Hepatocyte (in vitro differentiated cells): ENCODE measurements around the gene LEKR1. TPM values are rescaled to one million over a fixed set of nuclear protein-coding genes. Genes with fewer than 3 reads are reported as not detected.

Source experiments
- DNase-seq: peaks from one replicate; pipeline ENCODE4 v3.0.0-alpha.2; 2016; ENCODE audit warnings: low spot score
- H2AFZ ChIP-seq: fragments of 200-600 bp; sonication (generic); 2 replicates; pipeline ENCODE4 v1.6.0; 2016; ENCODE audit warnings: antibody characterized with exemption, mild to moderate bottlenecking
- H3K27ac ChIP-seq: fragments of 200-600 bp; sonication (generic); 2 replicates; pipeline ENCODE4 v1.5.1; 2016; ENCODE audit warnings: mild to moderate bottlenecking
- H3K27me3 ChIP-seq: fragments of 200-600 bp; sonication (generic); 2 replicates; pipeline ENCODE4 v1.6.1; 2016
- H3K36me3 ChIP-seq: fragments of 200-600 bp; sonication (generic); replicated peaks from 2 replicates; pipeline ENCODE4 v1.5.1; 2016; ENCODE audit warnings: low read depth; ENCODE audit not compliant: insufficient read depth
- H3K4me1 ChIP-seq: fragments of 200-600 bp; sonication (generic); 2 replicates; pipeline ENCODE4 v1.5.1; 2016; ENCODE audit warnings: mild to moderate bottlenecking, moderate library complexity; ENCODE audit not compliant: insufficient read depth
- H3K4me2 ChIP-seq: fragments of 200-600 bp; sonication (generic); 2 replicates; pipeline ENCODE4 v1.6.0; 2016
- H3K4me3 ChIP-seq: fragments of 200-600 bp; sonication (generic); 2 replicates; pipeline ENCODE4 v1.5.1; 2016; ENCODE audit warnings: mild to moderate bottlenecking
- H3K79me2 ChIP-seq: fragments of 200-600 bp; sonication (generic); 2 replicates; pipeline ENCODE4 v1.6.0; 2017; ENCODE audit warnings: mild to moderate bottlenecking
- H3K9me2 ChIP-seq: fragments of 200-600 bp; sonication (generic); replicated peaks from 2 replicates; pipeline ENCODE4 v1.6.0; 2017; ENCODE audit warnings: mild to moderate bottlenecking; ENCODE audit not compliant: insufficient read depth
- H3K9me3 ChIP-seq: fragments of 200-600 bp; sonication (generic); 2 replicates; pipeline ENCODE4 v1.5.1; 2016; ENCODE audit warnings: low read depth, mild to moderate bottlenecking
- H4K20me1 ChIP-seq: fragments of 200-600 bp; sonication (generic); 2 replicates; pipeline ENCODE4 v1.6.0; 2016; ENCODE audit warnings: mild to moderate bottlenecking; ENCODE audit not compliant: insufficient read depth, poor library complexity, severe bottlenecking
- EZH2 ChIP-seq: fragments of 200-600 bp; sonication (generic); IDR thresholded peaks from 2 replicates; pipeline ENCODE4 v1.6.1; 2016; ENCODE audit warnings: antibody characterized with exemption, mild to moderate bottlenecking, borderline replicate concordance
- EZH2phosphoT487 ChIP-seq: fragments of 200-600 bp; sonication (generic); IDR thresholded peaks from one replicate; pipeline ENCODE4 v1.6.1; 2018; ENCODE audit warnings: antibody characterized with exemption, mild to moderate bottlenecking, low read depth, moderate library complexity; ENCODE audit not compliant: unreplicated experiment, severe bottlenecking
- WGBS: methylation state at CpG from one replicate; pipeline ENCODE4 v1.1.6; 2016; ENCODE audit warnings: low lambda C conversion rate; ENCODE audit errors: missing lambda C conversion rate; 5-methylcytosine and 5-hydroxymethylcytosine counted together
- polyA plus RNA-seq: library from polyadenylated mRNA; unstranded; fragments of >200 nt; fragmentation: Nextera tagmentation; extraction: Ambion mirVana; gene quantifications from 2 replicates; pipeline ENCODE4 v1.2.1, GENCODE V29; 2016
- total RNA-seq: library from RNA; depleted of rRNA; stranded (reverse); fragments of >200 nt; gene quantifications from 2 replicates; pipeline ENCODE4 v1.2.3, GENCODE V29; 2014
- TF ChIP-seq, protein P1 (sequence below): fragments of 200-600 bp; sonication (generic); IDR thresholded peaks from 2 replicates; pipeline ENCODE4 v1.5.1; 2016; ENCODE audit warnings: antibody characterized with exemption, mild to moderate bottlenecking; ENCODE audit not compliant: poor library complexity

Gene LEKR1
- total and polyA plus RNA-seq, 2 experiments from 2014 or later, result 1.1 to 2.1 TPM

DNA sequence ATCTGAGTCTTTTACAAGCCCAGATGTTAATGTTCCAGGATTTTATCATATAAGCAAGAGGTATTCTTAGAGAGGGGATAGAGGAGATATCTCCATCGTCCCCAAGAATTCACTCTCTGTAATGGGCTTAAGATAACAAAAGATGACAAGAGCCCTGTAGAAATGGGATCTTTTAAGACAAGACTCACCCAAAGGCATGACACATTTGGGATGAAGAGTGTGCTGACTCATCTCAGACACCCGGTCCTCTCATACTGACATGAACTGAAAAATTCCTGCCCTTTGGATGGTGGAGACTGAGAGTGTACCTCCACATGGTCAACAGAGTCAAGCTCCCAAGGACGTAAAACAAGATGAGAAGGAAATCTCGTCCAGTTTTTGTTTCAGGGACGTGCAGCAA, 11.0 kb downstream of the LEKR1 start:
- H3K27me3 ChIP-seq, result no peaks in the 10 kb centered on the region
- H3K9me3 ChIP-seq, result no peaks in the 10 kb centered on the region
- H3K4me3 ChIP-seq, result no peak overlapping the region
- H3K27ac ChIP-seq, result peak overlapping the region; percentile 7
- H4K20me1 ChIP-seq, result no peaks in the 10 kb centered on the region
- no peak overlapping the region for H3K4me2 ChIP-seq
- no peaks in the 10 kb centered on the region for H3K79me2 ChIP-seq
- no peak for DNase-seq
- H2AFZ ChIP-seq, result no peak overlapping the region
- TF ChIP-seq EZH2phosphoT487, result no peak
- no peak for TF ChIP-seq EZH2
- TF ChIP-seq, protein P1, sequence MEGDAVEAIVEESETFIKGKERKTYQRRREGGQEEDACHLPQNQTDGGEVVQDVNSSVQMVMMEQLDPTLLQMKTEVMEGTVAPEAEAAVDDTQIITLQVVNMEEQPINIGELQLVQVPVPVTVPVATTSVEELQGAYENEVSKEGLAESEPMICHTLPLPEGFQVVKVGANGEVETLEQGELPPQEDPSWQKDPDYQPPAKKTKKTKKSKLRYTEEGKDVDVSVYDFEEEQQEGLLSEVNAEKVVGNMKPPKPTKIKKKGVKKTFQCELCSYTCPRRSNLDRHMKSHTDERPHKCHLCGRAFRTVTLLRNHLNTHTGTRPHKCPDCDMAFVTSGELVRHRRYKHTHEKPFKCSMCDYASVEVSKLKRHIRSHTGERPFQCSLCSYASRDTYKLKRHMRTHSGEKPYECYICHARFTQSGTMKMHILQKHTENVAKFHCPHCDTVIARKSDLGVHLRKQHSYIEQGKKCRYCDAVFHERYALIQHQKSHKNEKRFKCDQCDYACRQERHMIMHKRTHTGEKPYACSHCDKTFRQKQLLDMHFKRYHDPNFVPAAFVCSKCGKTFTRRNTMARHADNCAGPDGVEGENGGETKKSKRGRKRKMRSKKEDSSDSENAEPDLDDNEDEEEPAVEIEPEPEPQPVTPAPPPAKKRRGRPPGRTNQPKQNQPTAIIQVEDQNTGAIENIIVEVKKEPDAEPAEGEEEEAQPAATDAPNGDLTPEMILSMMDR, result no peak
- no peaks in the 10 kb centered on the region for H3K36me3 ChIP-seq
- no peaks in the 10 kb centered on the region for H3K9me2 ChIP-seq
- H3K4me1 ChIP-seq, result peaks cover 6% of the 10 kb centered on the region
- WGBS, result 49% methylated on average over 5 of the region's 5 CpGs

DNA sequence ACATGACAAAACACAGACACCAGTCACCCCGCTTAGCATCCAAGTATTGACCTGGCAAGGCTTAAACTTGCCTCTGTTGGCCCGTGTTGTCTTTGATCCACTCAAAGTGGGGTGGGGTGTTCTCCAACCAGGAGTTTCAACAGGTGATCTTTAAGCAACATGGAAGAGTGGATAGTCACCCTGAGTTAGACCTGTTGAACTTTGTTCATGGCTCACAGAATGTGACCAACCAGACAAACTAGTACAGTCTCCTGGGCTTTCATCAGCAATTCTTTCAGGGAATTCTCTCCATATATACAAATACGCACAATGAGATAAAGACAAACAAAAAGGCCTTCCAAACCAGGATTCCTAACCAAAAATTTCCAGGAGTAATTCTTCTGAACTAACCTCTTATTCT, 11.9 kb downstream of the LEKR1 start:
- Histone ChIP-seq H3K36me3 (no peaks in the 10 kb centered on the region), H3K4me1 (peaks cover 10% of the 10 kb centered on the region), H3K9me3 (no peaks in the 10 kb centered on the region), H4K20me1 (no peaks in the 10 kb centered on the region), H3K9me2 (no peaks in the 10 kb centered on the region), H3K4me3 (no peak overlapping the region), H3K4me2 (no peak overlapping the region), H3K79me2 (no peaks in the 10 kb centered on the region), H3K27ac (peak overlapping the region; percentile 49), H2AFZ (no peak overlapping the region), H3K27me3 (no peaks in the 10 kb centered on the region)
- DNase-seq, result no peak
- TF ChIP-seq EZH2, result no peak
- TF ChIP-seq, protein P1, result no peak
- TF ChIP-seq EZH2phosphoT487, result no peak
- 71% methylated on average over 3 of the region's 3 CpGs for WGBS

DNA sequence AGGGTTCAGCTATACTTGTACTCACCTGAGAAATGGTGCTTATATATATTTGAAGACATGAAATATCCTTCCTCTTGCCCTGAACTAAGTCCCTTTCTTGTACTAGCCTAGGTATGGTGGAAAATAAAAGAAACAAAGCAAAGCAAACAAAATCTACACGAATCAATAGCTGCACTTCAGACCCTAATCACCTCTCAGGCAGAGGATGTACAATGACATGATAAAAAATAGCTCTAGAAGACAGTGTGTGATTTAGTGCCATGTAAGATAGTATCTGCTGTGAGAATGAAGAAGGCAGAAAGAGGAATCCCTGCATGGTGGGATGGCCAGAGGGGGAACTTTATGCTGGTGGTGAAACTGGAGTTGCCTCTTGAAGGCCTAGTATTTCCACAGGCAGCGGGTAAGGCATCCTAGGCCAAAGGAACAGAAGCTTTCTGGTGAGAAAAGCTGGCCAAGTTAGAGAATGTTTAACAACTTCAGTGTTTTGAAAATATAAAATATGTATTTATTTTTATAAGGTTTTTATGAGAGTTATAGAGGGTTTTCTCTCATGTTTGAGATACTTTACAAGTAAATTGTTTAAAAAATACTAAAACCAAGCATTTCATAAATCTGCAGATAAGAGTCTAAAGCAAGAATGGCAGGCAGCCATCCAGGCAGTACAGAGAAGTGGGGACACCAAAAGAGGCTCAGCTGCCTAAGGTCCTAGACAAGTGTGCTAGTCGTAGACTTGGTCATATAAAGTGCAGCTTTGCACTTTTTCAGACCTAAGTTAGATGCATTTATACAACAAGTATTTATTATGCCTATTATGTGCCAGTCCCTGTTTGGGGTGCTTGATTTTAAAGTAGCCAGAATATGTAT, 14.9 kb downstream of the LEKR1 start:
- H3K27ac ChIP-seq, result no peak overlapping the region
- TF ChIP-seq EZH2 (no peak), EZH2phosphoT487 (no peak)
- TF ChIP-seq, protein P1, result no peak
- no peaks in the 10 kb centered on the region for H3K79me2 ChIP-seq
- no peaks in the 10 kb centered on the region for H3K9me3 ChIP-seq
- H3K9me2 ChIP-seq, result no peaks in the 10 kb centered on the region
- H3K4me2 ChIP-seq, result no peak overlapping the region
- no peak overlapping the region for H3K4me3 ChIP-seq
- DNase-seq, result no peak
- H3K27me3 ChIP-seq, result no peaks in the 10 kb centered on the region
- H2AFZ ChIP-seq, result no peak overlapping the region
- peaks cover 12% of the 10 kb centered on the region for H3K4me1 ChIP-seq
- H4K20me1 ChIP-seq, result no peaks in the 10 kb centered on the region
- H3K36me3 ChIP-seq, result no peaks in the 10 kb centered on the region
- 59% methylated on average over 3 of the region's 3 CpGs for WGBS
